ENCODE results near the gene SMARCC2. TPM values are rescaled to one million over a fixed set of nuclear protein-coding genes. Genes with fewer than 3 reads are reported as not detected.

Gene SMARCC2
- total and polyA plus RNA-seq, 2 of the 13 experiments (the other 11 are each of a cell fraction or from before 2014, with no cell fraction given), result 21.3 to 24.1 TPM

DNA sequence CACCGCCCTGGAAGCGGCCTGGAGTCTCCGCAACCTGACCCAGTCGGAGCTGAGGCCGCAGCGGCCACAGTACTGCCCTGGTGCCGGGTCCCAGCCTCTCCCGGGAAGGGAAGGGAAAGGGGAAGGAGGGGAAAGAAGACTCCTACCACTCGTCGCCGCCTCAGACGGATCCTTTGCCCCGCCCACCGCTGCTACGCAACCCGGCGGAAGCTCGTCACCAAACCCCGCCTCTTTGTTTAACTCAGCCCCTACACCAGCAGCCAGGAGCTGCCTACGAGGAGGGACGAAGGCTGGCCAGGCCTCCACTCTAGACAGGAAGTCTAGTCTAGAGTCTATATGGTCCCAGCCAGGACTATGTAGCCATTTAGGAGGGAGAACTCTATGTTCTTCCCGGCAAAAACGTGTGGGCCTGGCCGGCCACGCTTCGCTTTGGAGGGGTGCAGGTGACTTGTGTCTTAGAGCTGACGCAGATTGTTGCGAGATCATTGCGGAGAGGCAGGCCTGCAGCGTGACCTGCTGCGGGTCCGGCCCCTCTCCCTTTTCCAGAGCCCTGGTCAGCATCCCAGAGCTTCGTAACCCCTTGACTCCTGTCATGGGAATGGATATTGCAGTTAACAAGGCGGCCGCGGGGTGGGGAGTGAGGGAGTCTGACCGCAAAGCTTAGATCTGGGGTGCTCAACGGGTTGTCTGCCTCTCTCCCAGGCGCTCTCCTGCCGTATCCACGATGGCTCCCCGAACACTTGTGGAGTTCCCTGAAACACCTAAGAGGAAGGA lies 32.7 kb upstream of the SMARCC2 start, which contains the start of gene RNF41 (continued):
- TF ChIP-seq KIAA2018 (CRISPR knock-in tag; IDR thresholded peaks at IDR 0.05; ENCODE audit: borderline replicate concordance) (no peak), TCF7L2 (IDR thresholded peaks at IDR 0.05; ENCODE audit: low read depth, low read length) (no peak), SNAPC4 (CRISPR knock-in tag; IDR thresholded peaks at IDR 0.05) (no peak), ATF7-NPFF (CRISPR knock-in tag; IDR thresholded peaks at IDR 0.05; ENCODE audit: low read depth) (peak; percentile 8; the same call in 1 of the 2 replicates), SNAI1 (CRISPR knock-in tag; IDR thresholded peaks at IDR 0.05; ENCODE audit: borderline replicate concordance) (no peak), TBL1XR1 (IDR thresholded peaks at IDR 0.05; ENCODE audit: borderline replicate concordance, low read length, partially characterized antibody) (no peak), SKIL (CRISPR knock-in tag; IDR thresholded peaks at IDR 0.05; ENCODE audit: borderline replicate concordance) (no peak), HNF4G (IDR thresholded peaks at IDR 0.05; ENCODE audit: borderline replicate concordance, low read depth, low read length) (no peak), HNF4G (CRISPR knock-in tag; IDR thresholded peaks at IDR 0.05; ENCODE audit: borderline replicate concordance, low read depth) (no peak), ZNF343 (CRISPR knock-in tag; IDR thresholded peaks at IDR 0.05) (0 out of 2 replicates have a peak, but pooled peaks have one; percentile 18)
